ENCODE results near the gene ANKRD55.
"Not testable (repeated sequence)": the region's sequence is repeated elsewhere in the genome, so short reads cannot be mapped to it uniquely, and the experiment has no call there.

ANKRD55 gene

DNA sequence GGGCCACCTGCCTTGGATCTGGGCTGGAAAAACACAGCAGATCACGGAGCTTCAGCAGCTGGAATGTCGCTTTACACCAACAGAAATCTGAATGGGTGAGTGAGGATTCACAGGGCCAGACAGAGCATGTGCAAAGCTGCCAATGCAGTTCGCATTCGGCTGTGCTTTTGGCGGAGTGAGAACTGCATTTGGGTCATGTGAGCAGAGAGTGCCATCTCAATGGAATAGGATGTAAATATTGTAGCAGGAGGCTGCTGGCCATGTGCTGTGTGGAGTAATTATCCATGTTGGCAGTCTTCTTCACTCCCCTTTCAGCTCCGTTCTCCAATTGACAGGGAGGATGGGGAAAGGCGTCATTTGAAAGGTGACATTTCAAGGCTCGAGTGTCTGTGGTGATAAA lies at the start of gene ANKRD55:
Gene ANKRD55, minus strand, starts transcription at position 101 of the 400 bp plus-strand sequence. CDS start 417 bp downstream, outside the sequence.
- FAIRE-seq: no peak

DNA sequence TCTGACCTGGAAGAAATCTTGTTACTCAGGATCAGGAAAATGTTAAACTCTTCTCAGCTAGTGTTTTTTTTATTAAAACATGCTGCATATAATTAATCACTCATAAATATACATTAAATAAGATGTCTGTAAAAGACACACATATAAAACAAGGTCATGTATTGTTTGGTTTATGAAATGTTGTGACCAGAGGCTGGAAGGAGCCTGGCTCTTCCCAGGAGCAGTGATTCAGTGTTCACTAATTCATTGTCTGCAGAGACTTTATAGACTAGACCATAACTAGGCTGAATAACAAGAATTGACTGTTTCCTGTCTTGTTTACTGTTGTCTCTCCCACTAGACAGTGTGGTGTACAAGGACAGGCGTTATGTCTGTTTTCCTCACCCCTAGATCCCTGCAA lies 49.1 kb upstream of the ANKRD55 start:
- FAIRE-seq: no peak

DNA sequence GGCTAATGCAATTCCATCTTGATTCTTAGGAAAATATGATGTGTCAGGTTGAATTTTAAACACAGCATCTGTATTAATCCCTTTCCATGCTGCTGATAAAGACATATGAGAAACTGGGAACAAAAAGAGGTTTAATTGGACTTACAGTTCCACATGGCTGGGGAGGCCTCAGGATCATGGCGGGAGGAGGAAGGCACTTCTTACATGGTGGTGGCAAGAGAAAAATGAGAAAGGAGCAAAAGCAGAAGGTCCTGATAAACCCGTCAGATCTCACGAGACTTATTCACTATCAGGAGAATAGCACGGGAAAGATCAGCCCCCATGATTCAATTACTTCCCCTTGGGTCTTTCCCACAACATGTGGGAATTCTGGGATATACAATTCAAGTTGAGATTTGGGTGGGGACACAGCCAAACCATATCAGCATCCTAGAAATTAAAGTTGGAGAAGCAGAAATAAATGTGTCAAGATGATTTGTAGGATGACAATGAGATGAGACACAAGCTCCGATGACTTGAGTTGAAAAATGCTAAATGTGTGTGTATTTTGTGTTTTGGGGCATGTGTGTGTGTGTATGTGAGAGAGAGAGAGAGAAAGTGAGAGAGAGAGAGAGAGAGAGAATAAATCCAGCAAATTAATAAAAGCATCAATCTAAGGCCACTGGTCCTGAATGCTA lies 48.5 kb upstream of the ANKRD55 start:
- no peak for FAIRE-seq

- FAIRE-seq: no peak
Observed at GRCh38 chr5:56279979-56280378, 46.8 kb upstream of the ANKRD55 start.

GRCh38 chr5:56279291-56279690 lies 46.2 kb upstream of the ANKRD55 start:
- FAIRE-seq: no peak

- no peak for FAIRE-seq
Observed at GRCh38 chr5:56278335-56278753, 45.2 kb upstream of the ANKRD55 start.

GRCh38 chr5:56277573-56277972 lies 44.4 kb upstream of the ANKRD55 start:
- FAIRE-seq: no peak

GRCh38 chr5:56273376-56273955 lies 40.3 kb upstream of the ANKRD55 start:
- FAIRE-seq: no peak

GRCh38 chr5:56272765-56273164 lies 39.6 kb upstream of the ANKRD55 start:
- no peak for FAIRE-seq

DNA sequence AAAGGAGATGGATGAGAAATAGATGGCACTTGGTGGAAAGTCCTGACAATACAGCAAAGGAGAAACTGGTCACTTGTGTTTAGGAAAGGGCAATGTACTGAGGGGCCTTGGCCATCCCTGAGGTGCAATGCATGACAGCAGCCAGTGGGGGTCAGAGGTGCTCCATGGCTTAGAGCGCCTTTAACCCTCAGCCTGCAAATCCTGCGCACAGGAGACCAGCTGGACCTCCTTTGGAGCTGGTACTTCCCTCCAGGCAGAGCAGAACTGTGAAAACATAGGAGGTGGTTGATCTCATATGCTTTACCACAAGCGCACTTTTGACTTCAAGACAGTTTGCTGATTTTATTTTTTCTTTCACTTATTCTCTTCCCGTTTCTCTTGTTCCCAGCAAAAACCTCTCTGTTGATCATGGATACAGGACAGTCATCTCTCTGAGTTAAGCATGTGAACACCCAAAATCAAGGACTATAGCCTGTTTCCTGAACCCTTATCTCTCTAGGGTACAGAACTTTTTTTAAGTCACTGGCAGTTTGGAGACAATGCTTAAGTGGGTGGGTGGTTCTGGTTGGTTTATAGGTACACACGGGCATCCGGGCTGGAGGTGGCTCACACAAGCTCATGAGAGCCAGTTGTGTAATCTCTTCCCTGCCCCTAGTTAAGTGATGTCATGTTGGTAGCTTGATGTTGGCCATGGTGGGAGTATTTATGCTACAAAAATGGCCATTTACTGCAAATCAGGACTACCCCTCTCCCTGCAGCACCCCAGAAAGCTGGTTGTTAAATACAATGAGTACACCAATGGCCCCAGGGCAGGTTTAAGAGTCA lies 37.6 kb upstream of the ANKRD55 start:
- FAIRE-seq: no peak

GRCh38 chr5:56270058-56270457 lies 36.9 kb upstream of the ANKRD55 start:
- no peak for FAIRE-seq

GRCh38 chr5:56269216-56269927 lies 36.2 kb upstream of the ANKRD55 start:
- FAIRE-seq: no peak

DNA sequence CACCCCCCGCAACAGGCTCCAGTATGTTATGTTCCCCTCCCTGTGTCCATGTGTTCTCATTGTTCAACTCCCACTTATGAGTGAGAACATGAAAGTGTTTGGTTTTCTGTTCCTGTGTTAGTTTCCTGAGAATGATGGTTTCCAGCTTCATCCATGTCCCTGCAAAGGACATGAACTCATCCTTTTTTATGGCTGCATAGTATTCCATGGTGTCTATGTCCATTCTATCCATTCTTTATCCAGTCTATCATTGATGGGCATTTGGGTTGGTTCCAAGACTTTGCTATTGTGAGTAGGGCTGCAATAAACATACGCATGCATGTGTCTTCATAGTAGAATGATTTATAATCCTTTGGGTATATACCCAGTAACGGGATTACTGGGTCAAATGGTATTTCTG lies 35.6 kb upstream of the ANKRD55 start:
- not testable (repeated sequence) for FAIRE-seq

GRCh38 chr5:56267856-56268255 lies 34.7 kb upstream of the ANKRD55 start:
- FAIRE-seq: no peak

DNA sequence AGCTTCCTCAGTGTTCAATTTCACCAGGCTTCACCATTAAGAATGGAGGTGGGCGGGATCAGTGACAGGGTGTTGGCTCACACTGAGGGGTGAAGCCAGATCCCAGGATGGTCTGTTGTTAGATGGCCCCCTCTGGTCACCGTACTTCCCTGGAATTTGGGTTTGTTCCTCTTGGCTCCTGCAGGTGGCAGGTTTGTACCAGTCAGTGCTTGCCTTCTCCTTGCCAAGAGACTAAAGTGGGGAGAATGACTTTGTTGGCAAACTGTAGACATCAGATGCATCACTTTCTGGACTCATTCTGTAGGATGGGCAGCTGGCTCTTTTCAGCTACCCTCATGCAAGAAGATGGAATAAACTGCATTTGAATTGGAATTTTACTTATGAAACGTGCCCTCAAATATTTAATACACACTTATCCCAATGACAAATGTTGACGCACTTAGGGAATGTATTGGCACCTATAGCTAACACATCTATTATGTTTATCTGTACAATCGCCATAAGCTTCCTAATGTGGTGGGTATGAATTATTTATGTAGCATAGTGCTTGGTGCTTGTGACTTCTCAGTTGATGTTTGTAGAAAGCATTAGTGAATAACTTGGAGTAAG lies 31.4 kb upstream of the ANKRD55 start:
- no peak for FAIRE-seq

- FAIRE-seq: no peak
Observed at GRCh38 chr5:56262279-56262678, 29.1 kb upstream of the ANKRD55 start.

- no peak for FAIRE-seq
Observed at GRCh38 chr5:56259002-56259511, 25.9 kb upstream of the ANKRD55 start.

DNA sequence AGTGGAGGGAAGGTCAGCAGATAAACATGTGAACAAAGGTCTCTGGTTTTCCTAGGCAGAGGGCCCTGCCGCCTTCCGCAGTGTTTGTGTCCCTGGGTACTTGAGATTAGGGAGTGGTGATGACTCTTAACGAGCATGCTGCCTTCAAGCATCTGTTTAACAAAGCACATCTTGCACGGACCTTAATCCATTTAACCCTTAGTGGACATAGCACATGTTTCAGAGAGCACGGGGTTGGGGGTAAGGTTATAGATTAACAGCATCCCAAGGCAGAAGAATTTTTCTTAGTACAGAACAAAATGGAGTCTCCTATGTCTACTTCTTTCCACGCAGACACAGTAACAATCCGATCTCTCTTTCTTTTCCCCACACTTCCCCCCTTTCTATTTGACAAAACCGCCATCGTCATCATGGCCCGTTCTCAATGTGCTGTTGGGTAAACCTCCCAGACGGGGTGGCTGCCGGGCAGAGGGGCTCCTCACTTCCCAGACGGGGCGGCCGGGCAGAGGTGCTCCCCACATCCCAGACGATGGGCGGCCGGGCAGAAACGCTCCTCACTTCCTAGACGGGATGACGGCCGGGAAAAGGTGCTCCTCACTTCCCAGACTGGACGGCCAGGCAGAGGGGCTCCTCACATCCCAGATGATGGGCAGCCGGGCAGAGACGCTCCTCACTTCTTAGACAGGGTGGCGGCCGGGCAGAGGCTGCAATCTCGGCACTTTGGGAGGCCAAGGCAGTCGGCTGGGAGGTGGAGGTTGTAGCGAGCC lies 24.8 kb upstream of the ANKRD55 start:
- FAIRE-seq: not testable (repeated sequence)

- FAIRE-seq: no peak
Observed at GRCh38 chr5:56257010-56257409, 23.9 kb upstream of the ANKRD55 start.

- FAIRE-seq: no peak
Observed at GRCh38 chr5:56255502-56255901, 22.4 kb upstream of the ANKRD55 start.

DNA sequence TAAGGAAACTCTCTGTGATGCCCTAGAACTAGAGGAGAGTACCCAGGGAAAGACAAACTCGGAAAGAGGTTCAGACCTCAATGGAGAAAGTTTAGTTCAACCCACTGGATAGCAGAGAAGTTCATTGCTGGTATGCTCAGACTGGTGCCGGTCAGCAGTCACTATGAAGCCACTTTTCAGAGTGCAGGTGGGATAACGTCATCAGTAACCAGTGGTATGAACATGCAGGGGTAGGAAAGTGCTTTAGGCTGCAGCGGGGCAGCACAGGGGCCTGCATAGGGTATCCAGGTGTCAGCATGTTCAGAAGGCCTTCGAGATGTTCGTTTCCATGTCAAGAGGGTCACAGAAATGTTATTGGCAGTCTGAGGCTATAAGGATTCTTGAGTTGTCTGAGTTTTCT lies 20.8 kb upstream of the ANKRD55 start:
- FAIRE-seq: no peak

GRCh38 chr5:56253126-56253525 lies 20.0 kb upstream of the ANKRD55 start:
- FAIRE-seq: no peak

All from endometrium (tissue), 2 donors.